GM12875 (cell line): ENCODE results near the gene SRXN1.

Source experiments
- H3K4me3 ChIP-seq: one replicate; pipeline ENCODE4 v1.5.1; 2011; ENCODE audit warnings: low read depth, low read length, control low read depth
- TF ChIP-seq, protein P1 (sequence below): IDR thresholded peaks from 2 replicates; pipeline ENCODE4 v1.5.1; 2011; ENCODE audit warnings: low read depth, mild to moderate bottlenecking, control low read depth, inconsistent platforms, low read length, moderate library complexity, borderline replicate concordance; ENCODE audit not compliant: insufficient read depth

Gene SRXN1

DNA sequence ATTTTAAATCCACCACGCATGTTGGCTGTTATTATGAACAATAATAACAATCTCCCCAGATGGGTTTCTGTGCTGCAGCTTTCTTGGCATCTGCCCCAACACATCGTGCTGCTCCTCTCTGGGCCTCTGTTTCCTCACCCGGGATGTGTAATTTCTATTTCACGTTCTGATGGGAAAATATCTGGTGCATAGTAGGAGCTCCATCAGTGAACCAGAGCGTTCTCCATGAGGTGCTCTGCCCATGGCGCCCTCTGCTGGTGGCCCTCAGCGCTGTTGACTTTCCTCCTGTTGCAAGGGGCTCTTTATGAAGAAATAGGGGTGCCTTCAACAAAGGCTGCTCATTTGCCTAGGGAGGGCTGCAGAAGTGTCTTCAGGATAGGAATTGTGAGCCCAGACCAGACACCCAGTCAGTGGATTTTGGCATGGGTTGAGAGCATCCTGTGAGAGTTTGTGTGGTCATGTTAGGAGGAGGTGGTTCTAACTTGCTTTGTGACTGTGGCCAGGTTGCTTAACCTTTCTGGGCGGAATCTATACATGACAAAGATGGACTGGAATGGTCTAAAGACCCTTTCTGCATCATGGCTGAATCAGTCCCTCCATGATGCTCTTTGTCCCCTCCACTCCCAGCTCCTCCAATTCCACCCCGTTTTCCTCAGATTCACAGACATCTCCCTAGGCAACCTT lies 14.5 kb upstream of the SRXN1 start:
- no peak overlapping the region for H3K4me3 ChIP-seq
- TF ChIP-seq, protein P1, sequence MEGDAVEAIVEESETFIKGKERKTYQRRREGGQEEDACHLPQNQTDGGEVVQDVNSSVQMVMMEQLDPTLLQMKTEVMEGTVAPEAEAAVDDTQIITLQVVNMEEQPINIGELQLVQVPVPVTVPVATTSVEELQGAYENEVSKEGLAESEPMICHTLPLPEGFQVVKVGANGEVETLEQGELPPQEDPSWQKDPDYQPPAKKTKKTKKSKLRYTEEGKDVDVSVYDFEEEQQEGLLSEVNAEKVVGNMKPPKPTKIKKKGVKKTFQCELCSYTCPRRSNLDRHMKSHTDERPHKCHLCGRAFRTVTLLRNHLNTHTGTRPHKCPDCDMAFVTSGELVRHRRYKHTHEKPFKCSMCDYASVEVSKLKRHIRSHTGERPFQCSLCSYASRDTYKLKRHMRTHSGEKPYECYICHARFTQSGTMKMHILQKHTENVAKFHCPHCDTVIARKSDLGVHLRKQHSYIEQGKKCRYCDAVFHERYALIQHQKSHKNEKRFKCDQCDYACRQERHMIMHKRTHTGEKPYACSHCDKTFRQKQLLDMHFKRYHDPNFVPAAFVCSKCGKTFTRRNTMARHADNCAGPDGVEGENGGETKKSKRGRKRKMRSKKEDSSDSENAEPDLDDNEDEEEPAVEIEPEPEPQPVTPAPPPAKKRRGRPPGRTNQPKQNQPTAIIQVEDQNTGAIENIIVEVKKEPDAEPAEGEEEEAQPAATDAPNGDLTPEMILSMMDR, result peak; percentile 91

DNA sequence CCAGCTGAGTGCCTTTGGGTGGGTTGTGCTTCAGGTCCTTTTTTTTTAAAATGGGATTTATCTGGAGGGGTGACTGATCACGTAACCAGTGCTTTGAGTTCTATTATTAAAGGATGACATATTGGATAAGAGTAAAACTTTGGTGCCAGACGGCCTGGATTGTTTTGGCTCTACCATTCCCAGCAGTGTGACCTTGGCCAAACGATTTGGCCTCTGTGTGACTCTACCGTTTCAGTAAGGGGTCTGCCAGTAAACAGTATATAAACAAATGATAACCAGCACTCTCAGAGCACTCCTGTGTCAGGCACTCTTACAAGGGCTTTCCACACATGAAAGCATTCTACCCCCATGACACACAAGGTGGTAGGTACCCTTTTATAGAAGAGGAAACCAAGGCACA lies 13.9 kb upstream of the SRXN1 start:
- TF ChIP-seq, protein P1, result no peak
- no peak overlapping the region for H3K4me3 ChIP-seq

DNA sequence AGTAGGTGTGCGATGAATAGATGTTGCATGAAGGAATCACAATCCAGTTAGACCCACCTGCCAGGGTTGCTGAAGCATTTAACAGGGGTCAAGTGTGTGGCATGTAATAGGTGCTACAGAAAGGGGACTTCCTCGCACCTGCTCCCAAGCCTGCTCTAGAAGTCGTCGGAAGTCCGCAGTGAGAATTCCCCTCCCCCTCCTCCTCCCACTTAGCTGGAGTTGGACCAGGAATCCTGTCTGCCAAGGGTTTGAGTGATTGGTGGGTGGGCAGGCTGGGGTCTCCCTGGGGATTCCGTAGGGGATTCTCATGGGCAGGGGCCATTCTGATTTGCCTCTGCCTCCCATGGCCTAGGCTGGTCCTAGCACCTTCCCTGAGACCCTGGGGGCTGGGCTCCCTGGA lies 12.3 kb upstream of the SRXN1 start:
- H3K4me3 ChIP-seq, result no peak overlapping the region

DNA sequence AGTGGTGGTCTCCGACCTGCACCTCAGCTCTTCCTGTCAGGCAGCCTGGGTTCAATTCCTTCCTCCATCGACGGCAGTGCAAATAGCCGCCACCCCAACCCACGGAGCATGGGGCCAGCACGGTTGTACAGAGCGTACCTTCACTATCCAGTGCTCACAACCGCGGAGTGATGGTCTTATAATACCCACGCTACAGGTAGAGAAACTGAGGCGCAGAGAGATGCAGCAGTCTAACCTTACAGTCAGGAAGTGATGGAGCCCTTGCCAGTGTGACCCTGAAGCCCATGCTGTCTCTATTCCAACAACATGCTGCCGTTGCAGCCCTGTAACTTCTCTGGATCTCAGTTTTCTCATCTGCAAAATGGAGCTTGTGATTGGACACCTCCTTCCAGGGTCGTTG lies 11.6 kb upstream of the SRXN1 start:
- TF ChIP-seq, protein P1, result no peak
- no peak overlapping the region for H3K4me3 ChIP-seq

More for the DNA sequence above, 12.3 kb upstream of the SRXN1 start:
- TF ChIP-seq, protein P1, result no peak

DNA sequence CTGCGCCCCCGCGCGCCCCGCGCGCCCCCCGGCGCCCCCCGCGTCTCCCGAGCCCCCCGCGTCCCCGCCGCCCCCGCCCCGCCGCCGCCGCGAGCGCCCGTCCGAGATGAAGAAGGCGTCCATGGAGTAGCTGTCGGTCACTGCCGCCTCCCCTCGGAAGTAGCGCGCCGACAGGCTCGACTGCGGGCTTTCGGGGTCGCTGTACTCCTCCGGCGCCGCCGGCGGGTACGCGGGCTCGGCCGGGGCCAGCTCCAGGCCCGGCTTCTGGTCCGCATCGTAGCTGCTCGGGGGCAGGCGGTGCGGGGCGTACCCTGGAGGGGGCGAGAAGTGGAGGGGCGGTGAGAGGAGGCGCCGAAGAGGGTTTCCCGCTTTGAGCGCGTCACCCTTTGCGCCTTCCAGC lies 11.2 kb upstream of the SRXN1 start:
- TF ChIP-seq, protein P1, result no peak
- H3K4me3 ChIP-seq, result no peak overlapping the region

DNA sequence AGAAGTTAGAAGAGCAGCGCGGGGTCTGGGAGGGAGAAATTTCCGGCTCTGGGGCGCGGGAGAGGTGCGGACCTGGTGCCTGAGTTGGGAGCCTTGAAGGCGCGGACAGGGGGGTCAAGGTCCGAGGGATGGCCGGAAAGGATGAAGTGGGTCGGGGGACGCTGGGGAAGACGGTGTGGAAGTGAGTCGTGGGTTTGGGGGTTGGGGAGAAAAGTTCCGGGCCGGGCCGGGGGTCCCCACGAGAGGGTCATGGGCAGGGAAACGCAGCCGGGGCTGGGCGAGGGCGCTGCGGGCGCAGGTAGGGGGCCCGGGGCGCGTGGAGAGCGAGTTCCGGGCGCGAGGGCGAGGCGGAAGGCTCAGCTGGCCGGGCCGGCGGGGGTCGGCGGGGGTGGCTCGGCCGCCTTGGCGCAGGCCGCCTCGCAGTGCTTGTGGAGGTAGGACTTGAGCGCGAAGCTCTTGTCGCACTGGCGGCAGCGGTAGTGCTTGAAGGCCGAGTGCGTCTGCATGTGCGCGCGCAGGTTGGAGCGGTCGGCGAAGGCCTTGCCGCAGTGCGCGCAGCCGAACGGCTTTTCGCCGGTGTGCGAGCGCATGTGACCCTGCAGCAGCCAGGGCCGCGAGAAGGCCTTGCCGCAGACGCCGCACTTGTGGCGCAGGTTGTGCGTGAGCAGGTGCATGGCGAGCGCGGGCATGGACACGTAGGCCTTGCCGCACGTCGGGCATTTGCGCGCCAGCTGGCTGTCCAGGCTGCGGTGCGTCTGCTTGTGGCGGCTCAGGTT lies 10.5 kb upstream of the SRXN1 start:
- TF ChIP-seq, protein P1, result no peak
- no peak overlapping the region for H3K4me3 ChIP-seq
